Thyroid gland (tissue), 4 donors: ENCODE results near the gene CITED2.

Experiments
- POLR2A ChIP-seq, 2 donors: fragments of 450-650 bp; IDR thresholded peaks; one replicate each; pipeline ENCODE4 v1.6.1; 2017; ENCODE audit warnings: antibody characterized with exemption in 2 of 2, mild to moderate bottlenecking in 2 of 2, moderate library complexity in 1 of 2
- TF ChIP-seq, protein P1 (sequence below), 6 experiments: fragments of 200-600 bp in 3 of 6; fragments of 450-650 bp in 3 of 6; sonication (generic) in 3 of 6; IDR thresholded peaks; one replicate each; pipeline ENCODE4 v1.5.1; 2016 to 2019; ENCODE audit warnings: antibody characterized with exemption in 6 of 6, mild to moderate bottlenecking in 2 of 6, inconsistent platforms in 1 of 6, moderate library complexity in 1 of 6

GRCh38 chr6:139390447-139390846, 16.0 kb upstream of the CITED2 start:
- TF ChIP-seq, protein P1, sequence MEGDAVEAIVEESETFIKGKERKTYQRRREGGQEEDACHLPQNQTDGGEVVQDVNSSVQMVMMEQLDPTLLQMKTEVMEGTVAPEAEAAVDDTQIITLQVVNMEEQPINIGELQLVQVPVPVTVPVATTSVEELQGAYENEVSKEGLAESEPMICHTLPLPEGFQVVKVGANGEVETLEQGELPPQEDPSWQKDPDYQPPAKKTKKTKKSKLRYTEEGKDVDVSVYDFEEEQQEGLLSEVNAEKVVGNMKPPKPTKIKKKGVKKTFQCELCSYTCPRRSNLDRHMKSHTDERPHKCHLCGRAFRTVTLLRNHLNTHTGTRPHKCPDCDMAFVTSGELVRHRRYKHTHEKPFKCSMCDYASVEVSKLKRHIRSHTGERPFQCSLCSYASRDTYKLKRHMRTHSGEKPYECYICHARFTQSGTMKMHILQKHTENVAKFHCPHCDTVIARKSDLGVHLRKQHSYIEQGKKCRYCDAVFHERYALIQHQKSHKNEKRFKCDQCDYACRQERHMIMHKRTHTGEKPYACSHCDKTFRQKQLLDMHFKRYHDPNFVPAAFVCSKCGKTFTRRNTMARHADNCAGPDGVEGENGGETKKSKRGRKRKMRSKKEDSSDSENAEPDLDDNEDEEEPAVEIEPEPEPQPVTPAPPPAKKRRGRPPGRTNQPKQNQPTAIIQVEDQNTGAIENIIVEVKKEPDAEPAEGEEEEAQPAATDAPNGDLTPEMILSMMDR (IDR thresholded peaks at IDR 0.05), result no peak
- no peak for TF ChIP-seq POLR2A (IDR thresholded peaks at IDR 0.05)
